Right hindlimb (tissue), 1 donor: ENCODE results near the gene SH3GL3.

ENCODE experiments used
- DNase-seq: peaks from one replicate; pipeline ENCODE4 v3.0.0-alpha.2; 2018

The SH3GL3 gene, protein sequence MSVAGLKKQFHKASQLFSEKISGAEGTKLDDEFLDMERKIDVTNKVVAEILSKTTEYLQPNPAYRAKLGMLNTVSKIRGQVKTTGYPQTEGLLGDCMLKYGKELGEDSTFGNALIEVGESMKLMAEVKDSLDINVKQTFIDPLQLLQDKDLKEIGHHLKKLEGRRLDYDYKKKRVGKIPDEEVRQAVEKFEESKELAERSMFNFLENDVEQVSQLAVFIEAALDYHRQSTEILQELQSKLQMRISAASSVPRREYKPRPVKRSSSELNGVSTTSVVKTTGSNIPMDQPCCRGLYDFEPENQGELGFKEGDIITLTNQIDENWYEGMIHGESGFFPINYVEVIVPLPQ

DNA sequence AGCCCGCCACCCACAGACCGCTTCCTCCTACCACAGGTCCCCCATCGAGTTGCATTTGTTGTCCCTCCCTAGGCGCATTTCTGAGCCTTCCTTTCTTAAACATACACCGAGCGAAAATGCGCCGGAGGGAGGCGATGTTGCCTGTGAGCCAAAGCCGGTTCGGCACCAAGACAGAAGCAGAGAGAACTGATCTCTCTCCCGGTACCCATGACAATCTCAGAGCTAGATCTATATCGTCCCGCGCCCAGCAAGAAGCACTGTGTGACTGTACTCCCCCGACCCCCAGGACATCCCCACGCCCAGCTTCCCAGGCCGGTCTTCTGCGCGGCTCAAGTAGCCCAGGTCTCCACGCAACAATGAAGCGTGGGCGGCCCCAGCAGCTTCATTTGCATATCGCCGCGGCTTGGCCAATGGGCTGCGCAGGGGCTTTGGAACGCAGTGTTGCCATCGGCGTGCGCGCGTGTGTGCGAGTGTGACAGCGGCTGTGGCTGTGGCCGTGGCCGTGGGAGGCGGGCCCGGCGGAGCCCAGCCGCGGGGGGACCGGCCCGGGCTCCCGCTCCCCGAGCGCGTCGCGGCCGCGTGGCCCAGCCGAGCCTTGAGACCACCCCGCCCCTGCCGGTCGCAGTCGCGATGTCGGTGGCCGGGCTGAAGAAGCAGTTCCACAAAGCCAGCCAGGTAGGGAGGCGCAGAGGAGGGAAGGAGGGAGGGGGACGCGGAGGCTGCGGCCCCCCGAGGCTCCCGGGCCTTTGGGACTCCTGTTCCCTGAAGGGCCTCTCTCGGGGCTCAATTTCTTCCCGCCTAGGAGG lies at the start of gene SH3GL3:
Gene SH3GL3 (plus strand): TSS at position 438 of the 806 bp plus-strand sequence. CDS start 193 bp downstream, at position 631.
- DNase-seq = peak; percentile 92

DNA sequence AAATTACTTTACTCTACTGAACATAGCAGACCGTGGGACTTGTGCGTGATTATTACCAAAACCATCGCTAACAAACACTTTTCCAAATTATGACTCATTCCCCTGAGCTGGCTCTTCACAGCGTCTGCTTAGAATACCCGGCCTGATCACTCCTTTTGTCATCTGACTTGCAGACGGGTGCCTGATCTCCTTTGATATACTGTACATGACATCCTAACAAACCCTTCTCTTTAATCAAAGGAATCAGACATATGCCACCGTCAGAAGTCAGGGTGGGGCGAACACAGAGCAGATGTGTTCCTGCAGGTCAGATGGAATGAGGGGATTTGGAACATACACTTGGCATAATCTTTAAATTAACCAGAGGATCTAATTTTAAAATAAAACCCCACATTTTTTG lies 48.5 kb upstream of the SH3GL3 start:
- no peak for DNase-seq

DNA sequence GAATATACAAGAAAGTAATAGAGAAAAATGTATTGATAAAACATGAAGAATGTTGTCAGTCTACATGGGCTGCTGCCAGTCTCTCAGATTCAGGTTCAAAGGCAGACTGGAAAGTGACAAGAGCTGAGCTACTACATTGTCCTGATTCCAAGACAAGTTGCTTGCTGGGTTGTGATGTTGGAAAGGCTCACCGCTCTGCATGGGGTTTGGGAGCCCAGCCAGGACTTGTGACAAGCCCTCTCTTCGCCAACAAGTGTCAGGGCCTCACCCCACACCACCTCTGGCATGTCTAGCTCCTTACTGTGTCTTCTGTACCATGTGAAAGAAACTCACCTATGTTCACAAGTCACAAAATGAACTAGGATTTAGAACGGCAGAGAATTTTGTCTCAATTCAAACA lies 43.0 kb upstream of the SH3GL3 start:
- no peak for DNase-seq

DNA sequence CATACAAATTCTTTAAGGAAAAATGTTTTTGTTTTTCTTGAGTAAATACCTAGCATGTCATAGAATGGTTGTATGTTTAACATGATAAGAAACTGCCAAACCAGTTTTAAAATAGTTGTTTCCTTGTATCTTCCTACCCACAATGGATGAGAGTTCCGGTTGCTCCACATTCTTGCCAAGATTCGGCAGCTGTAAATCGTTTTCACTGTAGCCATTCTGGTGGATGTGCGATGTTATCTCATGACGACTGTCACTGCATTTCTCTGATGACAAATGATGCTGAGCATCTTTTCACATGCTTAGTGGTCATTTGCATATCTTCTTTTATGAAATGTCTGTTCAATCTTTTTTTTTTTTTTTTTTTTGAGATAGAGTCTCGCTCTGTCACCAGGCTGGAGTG lies 36.6 kb upstream of the SH3GL3 start:
- DNase-seq = no peak

DNA sequence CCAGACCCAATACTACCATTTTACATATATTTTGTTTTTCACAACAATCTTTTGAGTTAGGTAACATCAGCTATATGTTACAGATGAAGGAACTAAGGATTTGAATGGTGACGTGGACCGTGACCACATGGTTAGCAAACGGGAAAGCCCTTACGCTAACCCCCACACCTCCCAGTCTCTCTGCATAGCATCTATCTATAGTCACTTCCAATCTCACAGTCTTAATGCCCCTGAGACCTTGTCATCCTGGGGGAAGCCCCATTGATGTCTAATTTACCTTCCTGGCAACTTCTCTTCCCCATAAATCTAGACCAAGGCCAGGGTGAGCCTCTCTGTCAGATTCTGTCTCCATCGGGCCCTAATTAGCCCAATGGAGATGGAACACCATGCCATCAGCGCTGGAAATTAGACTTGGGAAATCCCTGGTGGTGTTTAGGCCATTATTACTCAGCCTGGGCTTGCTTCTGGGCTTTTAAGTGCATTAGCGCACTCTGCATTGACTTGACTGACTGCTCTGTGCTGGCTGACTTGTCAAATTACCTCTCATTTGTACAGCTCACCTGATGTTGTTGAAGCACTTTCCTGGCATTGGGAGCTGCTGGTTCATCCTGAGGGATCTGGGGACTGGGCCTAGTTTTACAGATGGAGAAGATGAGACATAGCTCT lies 34.0 kb upstream of the SH3GL3 start:
- no peak for DNase-seq

DNA sequence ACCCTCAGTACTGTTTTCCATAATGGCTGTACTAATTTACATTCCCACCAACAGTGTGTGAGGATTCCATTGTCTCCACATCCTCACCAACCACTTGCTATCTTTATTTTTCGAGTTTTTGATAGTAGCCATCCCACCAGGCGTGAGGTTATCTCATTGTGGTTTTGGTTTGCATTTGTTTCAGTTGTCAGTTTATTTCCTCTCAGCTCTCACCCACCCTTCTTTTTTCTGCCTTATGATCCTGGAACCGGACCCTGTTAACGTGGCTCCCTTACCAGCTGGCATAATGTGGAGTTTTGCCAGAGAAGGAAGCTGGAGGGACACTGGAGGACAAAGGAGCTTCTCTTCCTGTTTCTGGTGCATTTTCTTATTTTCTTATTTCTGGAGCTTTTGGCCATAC lies 25.1 kb upstream of the SH3GL3 start:
- DNase-seq = no peak

DNA sequence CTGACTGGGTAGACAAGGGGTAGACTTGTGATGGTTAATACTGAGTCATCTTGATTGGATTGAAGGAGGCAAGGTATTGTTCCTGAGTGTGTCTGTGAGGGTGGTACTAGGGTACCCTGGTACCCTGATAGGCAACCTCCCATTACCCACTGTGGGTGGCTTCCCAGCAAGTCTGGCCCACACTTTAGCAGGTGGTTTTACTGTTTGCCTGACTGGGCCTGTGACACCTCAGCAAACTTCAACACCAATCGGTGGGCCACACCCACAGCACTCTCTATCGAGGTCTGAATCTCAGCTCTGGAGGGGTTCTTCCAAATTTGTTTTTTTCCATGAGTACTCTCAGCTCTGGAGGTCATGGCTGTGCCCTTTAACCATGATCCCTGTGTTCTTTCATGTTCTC lies 24.6 kb upstream of the SH3GL3 start:
- DNase-seq = no peak

DNA sequence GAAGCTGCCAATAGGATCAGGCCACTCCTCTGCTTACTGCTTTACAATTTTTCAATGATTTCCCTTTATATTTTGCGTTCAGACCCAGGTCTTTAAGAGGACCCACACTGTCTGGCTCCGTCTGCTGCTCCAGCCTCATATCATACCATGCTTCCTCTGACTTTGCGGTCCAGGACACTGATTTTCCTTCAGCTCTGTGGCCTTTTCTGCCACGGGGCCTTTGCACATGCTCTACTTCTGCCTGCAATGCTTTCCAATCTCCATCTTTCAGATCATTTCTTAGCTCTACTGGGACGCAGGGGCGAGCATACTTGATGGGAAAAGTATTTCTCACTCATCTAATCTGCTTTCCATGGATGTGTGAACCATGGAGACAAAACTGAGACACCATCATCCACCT lies 23.0 kb upstream of the SH3GL3 start:
- no peak for DNase-seq

DNA sequence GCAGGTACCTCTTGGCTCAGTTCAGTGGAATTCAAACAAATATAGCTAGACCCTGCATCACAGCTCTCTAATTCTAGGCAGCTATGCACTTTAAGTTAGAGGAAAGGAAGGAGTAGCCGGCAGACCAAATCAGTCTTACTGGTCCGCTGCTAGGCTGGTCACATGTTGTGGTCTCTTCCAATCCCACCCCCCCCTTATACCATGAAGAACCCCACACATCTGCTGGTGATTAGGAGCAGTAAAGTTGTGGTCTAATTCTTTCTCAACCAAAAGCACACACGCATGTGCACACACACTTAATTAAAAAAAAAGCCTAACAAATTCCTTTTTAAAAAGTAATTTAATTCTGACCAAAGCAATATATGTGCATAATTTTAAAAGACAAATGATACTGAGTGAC lies 16.7 kb upstream of the SH3GL3 start:
- no peak for DNase-seq

DNA sequence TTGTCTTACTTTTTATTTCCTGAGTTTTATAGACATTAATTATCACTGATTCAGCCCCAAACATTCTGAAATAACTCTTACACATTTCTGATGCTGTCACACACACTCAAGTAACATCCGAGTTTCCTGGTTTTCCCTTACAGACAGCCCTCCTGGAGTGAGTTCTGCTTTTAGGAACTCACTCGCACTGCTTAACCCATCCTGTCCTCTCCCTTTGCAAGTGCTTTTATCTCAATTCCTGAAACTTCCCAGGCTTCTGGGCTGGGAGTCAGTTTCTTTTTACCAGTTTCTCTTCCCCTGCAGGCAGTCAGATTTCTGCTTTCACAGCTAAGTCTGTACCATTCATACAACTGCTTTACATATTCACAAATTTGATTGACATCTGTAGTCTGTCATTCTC lies 15.6 kb upstream of the SH3GL3 start:
- no peak for DNase-seq

DNA sequence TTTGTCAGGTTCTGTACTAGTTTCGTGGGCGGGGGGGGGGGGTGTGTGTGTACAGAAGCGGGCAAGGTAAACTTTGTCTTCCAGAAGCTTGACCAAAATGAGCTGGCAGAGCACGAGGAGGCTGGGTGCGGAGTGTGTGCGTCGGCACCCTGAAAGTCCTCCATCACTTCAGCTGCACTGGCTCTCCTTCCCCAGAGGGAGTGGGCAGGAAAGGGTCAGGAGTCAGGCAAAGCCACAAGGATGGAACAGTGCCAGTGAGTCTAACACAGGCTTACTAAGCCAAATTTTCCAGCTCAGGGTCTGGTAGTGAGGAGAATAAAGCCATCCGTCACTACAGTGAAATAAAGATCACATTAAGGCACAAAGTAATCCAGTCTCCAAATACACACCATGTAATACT lies 11.9 kb upstream of the SH3GL3 start:
- no peak for DNase-seq

DNA sequence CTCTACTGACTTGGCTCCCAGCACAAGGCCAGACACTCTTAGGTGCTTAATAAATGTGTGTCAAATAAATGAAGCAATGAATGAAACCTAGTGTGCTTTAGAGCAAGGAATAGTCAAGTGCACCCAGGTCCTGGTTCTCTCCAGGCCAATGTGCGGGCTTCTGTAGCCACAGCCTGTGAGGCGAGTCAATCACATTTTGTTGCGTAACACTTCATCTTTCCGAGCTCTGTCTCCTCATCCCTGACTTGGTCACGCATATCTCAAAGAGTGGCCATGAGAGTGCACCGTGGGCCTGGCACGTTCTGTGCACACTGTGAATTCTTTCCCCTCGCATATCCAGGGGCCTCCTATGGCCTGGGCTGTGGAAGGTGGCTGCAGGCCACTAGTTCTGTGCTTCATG lies 11.4 kb upstream of the SH3GL3 start:
- no peak for DNase-seq

DNA sequence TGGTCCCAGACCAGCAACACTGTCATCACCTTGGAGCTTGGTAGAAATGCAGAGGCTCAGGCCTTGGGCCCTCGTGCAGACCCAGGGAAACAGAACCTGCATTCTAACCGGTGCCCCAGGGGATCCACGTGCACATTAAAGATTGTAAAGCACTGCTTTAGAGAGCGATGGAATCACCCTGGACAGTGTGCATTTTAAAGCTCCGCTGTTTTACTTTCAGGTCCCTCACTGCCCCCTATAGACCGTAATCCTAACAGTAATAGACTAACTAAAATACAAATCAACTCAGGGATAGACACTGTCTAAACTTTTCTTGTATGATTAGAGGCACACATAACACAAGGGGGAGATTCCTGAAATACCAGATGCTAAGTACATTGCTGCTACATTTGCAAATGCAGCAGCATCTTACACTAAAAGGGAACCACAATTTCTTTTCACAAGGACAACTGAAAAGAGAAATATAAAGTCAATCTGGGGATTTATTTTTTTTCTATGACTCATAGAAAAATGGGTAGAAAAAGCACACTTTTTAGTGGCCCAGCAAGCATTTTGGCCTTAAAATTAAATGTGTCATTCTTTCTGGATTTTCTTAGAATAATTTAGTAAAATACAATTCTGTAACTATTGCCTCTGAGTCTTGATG lies 10.5 kb upstream of the SH3GL3 start:
- DNase-seq = no peak

DNA sequence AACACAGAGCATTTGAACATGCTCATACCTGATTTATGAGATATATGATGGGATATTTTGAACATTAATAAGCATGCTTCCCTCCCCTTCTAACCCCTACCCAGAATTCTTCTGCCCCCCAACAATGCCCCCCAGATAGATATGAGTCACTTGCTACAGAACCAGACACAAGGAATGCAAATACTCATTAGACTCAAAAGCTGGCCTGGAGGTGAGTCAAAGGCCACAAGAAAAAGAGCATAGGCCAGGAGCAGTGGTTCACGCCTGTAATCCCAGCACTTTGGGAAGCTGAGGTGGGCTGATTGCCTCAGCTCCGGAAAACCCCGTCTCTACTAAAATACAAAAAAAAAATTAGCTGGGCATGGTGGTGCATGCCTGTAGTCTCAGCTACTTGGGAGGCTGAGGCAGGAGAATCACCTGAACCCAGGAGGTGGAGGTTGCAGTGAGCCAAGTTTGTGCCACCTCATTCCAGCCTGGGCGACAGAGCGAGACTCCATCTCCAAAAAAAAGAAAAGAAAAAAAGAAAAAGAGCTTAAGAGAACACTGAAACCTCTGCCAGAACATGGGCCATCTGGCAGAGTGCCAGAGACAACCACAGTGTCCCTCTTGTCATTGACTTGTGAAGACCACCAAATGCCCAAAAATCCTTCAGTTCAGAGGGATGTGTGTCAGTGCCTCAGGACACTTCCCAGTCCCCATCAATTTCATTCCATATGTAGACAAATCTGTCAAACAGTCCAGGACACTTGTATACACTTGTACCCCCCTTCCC lies 3.9 kb upstream of the SH3GL3 start:
- DNase-seq = no peak

DNA sequence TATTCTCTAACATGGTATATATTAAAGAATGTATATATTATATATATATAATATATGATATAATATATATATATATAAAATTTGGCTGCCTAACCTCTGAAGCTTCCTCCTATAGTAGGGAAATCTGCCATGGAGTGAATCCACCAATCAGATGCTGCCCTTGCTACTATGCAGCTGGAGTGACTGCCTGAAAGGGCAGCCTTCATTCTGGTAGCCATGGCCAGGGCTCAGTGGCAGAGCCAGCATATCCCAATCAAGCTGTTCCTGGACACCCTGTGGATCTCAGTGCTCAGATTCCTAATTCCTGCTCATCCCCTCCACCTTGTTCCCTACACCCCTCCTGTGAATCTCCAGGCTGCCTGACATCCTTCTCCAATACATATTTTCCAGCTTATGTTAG lies 2.2 kb upstream of the SH3GL3 start:
- DNase-seq = no peak

DNA sequence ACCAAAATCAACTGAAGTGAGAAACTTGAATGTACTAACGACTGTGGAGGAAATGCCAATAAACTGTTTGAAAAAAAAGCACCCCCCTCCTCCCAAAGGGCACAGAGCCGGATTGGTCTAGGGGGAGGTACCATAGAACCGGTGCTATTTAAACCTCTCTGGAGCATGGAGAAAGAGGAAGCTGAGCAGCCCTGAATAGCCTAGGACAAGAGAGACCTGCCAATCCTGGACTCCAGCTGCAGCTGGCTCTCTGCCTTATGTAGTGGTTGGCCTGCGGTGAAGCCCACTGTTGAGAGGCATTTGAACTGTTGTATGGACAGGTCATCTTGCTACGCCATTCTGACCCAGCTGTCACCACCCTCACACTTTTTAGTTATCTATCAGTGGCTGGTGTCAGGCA lies 1.5 kb upstream of the SH3GL3 start:
- DNase-seq = peak; percentile 45

DNA sequence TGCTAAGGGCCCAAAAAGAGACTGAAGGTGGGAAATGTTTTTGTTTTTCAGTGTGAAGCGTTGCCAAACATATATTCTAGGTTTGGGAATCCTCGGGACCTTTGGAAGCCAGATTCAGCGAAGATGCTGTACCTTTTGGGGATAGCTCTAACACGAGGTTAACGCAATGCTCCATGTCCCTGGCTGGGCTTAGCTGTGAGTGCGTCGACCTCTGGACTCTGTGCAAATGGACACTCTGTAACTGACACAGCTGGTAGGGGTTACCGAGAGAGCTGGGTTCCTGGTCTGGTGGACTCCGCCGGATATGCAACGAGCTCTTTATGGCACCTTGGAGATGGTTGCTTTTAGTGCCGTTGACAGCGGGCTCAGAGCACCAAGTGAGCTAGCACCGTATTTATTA lies 724 bp upstream of the SH3GL3 start:
- no peak for DNase-seq

DNA sequence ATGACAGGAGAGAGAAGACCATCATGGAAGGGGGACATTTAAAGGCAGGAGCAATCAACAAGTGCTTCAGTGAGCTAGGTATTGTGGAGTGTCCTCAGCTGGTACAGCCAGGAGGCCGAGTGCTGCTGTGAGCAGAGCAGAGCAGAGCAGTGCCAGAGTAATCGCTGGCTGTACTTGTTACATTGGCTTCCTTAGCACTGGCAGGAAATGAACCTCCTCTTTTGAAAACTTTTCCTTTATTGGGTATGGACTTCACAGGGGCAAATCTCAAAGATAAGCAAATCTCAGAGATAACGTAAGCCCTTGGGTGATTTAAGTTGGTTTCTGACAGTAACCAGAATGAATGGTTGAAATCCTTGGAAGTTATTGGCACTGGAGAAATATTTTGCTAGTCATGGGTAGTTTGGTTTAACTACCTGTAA lies 2.1 kb downstream of the SH3GL3 start:
- no peak for DNase-seq

DNA sequence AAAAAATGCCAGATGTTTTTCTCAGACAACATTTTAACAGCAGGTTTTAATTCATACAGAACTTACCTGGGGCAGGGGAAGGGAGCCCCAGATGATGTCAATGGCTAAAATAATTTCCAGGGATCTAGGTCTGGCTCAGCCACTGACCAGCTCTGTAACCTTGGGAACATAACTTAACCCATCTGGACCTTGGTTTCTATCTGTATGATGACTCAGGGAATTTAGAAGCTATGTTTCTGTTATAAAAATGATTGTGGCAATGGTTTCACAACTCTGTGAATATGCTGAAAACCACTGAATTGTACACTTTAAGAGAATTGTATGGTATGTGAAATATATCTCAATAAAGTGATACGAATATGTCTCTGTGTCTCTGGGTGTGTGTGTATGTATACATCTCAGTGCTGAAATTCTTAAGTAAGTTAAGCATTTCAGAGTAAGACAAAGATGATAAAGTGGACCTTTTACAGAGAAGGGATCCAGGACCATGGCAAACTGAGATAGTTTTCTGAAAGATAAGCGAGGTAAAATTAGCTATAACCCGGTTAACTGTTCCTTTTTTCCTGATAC lies 2.9 kb downstream of the SH3GL3 start:
- no peak for DNase-seq

DNA sequence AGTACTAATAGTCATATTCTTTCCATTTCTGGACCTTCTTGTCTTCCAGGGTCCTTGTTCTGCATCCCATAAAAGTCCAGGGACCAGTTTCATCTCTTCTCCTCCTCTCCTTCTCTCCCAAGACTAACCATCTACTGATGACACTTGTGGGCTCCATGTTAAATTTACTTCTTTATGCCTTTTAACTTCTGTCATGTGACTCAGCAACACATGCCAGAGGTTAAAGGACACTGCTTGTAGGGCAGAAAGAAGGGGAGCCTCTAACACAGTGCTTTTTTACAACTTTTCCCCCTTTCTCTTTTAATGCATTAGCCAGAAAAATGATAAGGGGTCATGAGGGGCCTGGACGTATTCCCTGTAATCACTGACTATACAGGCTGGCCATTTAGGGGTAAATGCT lies 10.0 kb downstream of the SH3GL3 start:
- DNase-seq = no peak

DNA sequence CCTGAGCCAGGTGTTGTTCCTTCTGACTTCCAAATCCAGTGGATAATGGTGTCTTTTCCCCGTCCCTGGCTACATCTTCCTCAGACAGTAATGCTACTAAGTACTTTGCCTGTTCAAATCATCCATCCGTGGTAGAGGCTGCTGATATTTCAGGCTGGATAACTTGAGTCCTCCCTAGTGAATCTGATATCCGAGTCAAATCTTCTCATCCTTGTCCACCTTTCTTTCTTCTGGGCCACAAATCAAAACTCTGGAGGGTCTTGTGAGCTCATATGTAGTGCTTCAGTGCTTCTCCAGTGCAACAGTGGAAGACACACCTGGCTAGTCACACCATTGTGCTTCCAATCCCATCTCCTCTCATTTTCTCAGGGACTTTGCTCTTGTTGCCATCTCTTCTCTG lies 11.2 kb downstream of the SH3GL3 start:
- DNase-seq = no peak

DNA sequence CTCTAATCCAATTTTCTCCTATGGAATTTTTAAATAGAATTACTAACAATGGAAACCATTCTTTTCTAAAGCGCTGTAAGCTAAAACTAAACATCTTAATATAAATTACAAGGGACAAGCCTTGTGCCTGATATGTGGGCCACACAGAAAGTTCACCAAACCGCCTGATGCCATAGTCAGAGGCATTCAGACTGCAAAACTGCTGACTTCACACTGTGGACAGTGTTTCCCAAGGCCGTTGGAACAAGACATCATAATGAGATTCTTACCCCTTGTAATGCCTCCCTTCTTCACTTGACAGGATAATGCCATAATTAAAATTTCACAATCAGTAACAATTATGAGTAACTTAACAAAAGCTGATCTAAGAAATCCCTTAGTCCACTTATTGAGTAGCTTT lies 14.9 kb downstream of the SH3GL3 start:
- no peak for DNase-seq
